NCI-H1105 treated with DMSO at 0.1 percent for 48 hours (cell line): ENCODE data around the gene ABCD3.
"Not testable (repeated sequence)": the region's sequence is repeated elsewhere in the genome, so short reads cannot be mapped to it uniquely, and the experiment has no call there.

Source experiments
- DNase-seq: peaks from one replicate; lab custom pipeline; 2025; lab: John Stamatoyannopoulos, UW

ABCD3 gene

GRCh38 chr1:94550800-94551241 lies 132.6 kb downstream of the ABCD3 start:
- no peak for DNase-seq

- DNase-seq = no peak
Observed at GRCh38 chr1:94551449-94551848, 133.3 kb downstream of the ABCD3 start.

DNA sequence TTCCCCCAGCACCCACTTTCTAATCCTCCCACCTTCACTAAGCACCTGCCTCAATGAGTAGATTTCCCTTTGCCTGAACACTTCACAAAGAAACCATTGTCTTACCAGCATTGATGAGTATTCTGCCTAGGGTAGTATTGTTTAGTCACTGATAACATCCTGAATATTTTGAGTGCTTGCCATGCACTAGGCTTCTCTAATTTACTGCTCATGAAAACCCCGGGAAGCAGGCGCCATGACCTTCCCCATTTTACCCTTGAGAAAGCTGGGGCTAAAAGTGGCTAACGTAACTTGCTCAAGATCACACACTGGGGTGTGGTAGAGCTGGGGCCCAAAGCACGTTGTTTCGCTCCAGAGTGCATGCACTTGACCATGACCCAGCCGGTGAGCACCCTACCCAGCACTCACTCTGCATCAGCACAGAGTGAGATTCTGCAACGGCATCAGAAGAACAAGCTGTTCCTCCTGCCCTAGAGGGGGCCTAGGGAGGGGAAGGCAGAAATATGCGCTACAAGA lies 133.9 kb downstream of the ABCD3 start:
- no peak for DNase-seq

GRCh38 chr1:94553323-94553730 lies 135.1 kb downstream of the ABCD3 start:
- no peak for DNase-seq

DNA sequence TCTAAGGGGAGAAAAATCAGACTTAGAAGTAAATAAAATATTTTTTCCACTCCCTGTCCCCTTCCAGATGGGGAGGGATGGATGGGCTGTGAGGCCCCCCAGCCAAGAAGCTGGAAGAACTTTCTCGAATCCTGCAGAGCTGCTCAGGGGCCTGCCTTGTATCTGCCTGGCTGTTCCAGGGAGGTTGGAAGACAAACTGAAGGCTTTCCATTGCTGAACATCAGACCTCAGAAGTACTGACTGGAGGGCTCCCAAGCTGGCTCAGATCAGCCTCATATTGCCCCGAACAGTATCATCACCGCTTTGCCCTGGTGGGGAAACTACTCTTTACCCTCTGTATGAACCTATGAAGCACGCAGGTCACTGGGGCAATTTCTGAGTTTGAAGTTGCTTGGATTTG lies 135.7 kb downstream of the ABCD3 start:
- no peak for DNase-seq

DNA sequence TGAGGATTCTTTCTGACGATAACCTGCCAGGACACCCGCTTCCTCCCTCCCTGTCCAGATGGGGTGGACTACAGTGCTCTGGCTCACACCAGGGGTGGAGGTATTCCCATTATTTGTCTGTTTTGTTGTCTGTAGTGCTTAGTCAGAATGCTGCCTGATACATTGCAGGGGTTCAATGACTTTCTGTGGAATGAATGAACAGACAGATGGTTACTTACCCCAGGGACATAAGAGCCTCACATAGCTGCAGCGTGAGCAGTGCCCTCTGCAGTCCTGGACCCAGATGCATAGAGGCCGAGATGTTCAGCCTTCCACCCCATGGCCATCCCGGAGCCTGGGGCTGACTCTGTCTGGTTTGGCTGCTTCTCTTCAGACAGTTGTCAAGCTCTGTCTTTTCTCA lies 136.4 kb downstream of the ABCD3 start:
- DNase-seq = no peak

DNA sequence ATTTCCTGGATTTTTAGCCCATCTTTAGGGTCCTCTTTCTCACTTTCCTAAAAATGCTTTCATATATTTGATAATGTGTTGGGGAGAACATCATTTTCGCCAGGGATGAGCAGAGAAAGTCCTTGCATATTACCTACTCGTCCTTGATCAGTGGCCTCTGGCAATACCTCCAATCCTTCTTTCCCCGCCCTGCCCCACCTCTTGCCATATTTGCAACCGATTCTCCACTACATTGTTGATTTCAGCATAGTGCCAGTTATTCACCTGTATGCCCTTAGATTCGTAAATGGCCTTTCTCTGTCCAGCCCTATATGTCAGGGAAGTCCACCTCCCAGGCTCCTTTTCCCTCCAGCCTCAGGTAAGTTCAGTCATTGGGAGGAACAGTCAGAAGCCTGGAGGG lies 136.9 kb downstream of the ABCD3 start:
- DNase-seq = no peak

- no peak for DNase-seq
Observed at GRCh38 chr1:94559921-94560320, 141.7 kb downstream of the ABCD3 start.

GRCh38 chr1:94560333-94560732 lies 142.1 kb downstream of the ABCD3 start:
- no peak for DNase-seq

DNA sequence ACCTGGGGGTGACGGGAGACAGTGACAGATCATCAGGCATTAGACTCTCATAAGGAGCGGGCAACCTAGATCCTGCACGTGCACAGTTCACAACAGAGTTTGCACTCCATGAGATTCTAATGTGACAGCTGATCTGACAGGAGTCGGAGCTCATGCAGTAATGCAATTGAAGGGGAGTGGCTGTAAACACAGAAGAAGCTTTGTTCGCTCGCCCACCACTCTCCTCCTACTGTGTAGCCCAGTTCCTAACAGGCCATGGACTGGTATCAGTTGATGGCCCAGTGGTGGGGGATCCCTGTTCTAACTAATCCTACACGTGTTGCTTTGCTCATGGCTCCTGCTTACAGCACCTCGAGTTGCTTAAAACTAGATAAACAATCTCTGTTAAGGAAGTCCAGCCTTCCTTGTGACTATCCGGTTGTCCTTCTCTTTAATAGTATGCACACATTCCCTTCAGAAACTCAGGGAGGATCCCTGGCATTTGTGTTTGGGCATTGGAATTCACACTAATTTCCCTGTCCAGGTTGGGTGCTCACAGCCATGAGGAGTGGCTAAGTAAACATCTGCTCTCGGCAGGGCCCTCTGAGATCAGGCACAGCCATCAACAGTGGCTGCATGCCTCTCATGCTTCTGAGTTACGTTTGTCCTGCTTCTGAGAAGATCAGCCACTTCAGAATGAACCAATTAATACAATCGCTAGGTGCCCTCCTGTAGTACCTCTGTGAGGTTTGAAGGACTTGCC lies 144.5 kb downstream of the ABCD3 start:
- no peak for DNase-seq

DNA sequence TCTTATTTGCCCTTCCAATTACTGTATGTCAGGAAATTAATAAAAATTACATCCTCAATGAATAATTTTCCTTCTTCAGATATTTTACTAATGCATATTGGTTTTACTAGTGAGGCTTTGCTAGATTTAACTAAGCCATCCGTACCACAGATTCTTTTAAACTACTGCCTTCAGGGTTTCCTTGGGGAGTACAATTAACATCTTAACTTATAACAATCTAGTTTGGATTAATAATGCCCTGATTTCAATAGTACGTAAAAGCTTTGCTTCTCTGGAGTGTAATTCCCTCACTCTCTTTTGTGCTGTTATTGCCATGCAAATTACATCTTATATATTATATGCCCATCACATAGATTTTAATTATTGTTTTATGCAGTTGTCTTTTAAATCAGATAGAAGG lies 147.7 kb downstream of the ABCD3 start:
- no peak for DNase-seq

- not testable (repeated sequence) for DNase-seq
Observed at GRCh38 chr1:94566436-94566835, 148.2 kb downstream of the ABCD3 start.

DNA sequence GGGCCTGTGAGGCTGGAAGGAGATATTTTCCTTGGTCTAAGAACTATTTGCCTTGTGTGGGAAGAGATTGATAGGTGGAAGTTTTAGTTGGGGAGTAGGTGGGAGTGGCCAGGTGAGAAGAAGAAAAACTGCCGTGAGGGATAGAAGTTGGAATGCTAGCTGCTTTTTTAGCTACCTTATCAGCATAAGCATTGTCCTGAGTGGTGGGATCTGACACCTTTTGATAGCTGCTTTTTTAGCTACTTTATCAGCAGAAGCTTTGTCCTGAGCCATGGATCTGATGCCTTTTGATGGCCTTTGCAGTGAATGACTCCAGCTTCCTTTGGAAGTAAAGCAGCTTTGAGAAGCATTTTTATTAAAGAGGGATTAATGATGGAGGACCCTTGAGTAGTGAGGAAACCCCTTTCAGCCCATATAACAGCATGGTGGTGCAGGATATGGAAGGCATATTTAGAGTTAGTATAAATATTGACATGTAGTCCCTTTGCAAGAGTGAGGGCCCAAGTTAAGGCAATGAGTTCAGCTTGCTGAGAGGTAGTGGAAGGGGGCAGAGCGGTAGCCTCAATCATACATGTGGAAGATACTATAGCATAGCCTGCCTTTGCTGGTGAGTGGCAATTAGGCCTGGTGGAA lies 149.9 kb downstream of the ABCD3 start:
- DNase-seq = not testable (repeated sequence)
